DND-41 (cell line): Measurements from ENCODE around the gene DOCK9.

Source experiments
- EZH2 ChIP-seq: IDR thresholded peaks from 3 replicates; pipeline ENCODE4 v1.6.1; 2012; ENCODE audit warnings: borderline replicate concordance, low read depth, mild to moderate bottlenecking, moderate library complexity, low read length, inconsistent platforms; ENCODE audit not compliant: severe bottlenecking
- TF ChIP-seq, protein P1 (sequence below): IDR thresholded peaks from 2 replicates; pipeline ENCODE4 v1.5.1; 2012; ENCODE audit warnings: borderline replicate concordance, low read length, moderate library complexity, mild to moderate bottlenecking; ENCODE audit not compliant: poor library complexity, severe bottlenecking; ENCODE audit errors: extremely low read depth

DNA sequence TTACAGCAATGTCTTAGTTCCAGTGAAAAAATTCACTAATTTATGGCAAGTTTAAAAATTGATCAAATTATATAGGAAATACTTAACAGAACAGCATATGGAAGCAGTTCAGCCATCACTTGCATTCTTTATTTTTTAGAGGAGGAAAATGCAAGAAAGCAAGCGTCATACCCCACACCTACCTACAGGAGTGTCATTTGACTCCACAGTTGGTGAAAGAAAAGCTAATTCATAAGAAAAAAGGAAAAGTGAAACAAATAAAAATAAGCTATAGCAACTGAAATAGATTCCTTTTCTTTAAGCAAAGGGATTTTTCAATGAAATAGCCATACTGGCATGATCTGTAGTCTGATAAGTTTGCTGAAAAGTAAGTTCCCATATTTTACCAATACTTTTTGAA lies 111.0 kb downstream of the DOCK9 start:
- TF ChIP-seq, protein P1, sequence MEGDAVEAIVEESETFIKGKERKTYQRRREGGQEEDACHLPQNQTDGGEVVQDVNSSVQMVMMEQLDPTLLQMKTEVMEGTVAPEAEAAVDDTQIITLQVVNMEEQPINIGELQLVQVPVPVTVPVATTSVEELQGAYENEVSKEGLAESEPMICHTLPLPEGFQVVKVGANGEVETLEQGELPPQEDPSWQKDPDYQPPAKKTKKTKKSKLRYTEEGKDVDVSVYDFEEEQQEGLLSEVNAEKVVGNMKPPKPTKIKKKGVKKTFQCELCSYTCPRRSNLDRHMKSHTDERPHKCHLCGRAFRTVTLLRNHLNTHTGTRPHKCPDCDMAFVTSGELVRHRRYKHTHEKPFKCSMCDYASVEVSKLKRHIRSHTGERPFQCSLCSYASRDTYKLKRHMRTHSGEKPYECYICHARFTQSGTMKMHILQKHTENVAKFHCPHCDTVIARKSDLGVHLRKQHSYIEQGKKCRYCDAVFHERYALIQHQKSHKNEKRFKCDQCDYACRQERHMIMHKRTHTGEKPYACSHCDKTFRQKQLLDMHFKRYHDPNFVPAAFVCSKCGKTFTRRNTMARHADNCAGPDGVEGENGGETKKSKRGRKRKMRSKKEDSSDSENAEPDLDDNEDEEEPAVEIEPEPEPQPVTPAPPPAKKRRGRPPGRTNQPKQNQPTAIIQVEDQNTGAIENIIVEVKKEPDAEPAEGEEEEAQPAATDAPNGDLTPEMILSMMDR, result peak; percentile 4
- TF ChIP-seq EZH2, result no peak
